ENCODE measurements around the gene GARIN3. TPM values are rescaled to one million over a fixed set of nuclear protein-coding genes. Genes with fewer than 3 reads are reported as not detected.

The GARIN3 gene
- total RNA-seq, 1 experiment from 2014 or later: not detected

GRCh38 chr5:157167214-157167621 lies 1.2 kb upstream of the GARIN3 start:
- peaks cover 0 to 6% (median 0%) of the 10 kb centered on the region in 3 experiments; a peak in 2 of 7 replicates for H3K36me3 Mint-ChIP-seq (ENCODE audit: insufficient read depth in 1 of 3, low read depth in 3 of 3)
- peak overlapping the region in 1 of 3 experiments; percentile 69; a peak in 1 of 7 replicates for H3K27ac Mint-ChIP-seq
- no peak for TF ChIP-seq CTCF (conservative IDR thresholded peaks at IDR 0.05)
- Histone ChIP-seq H3K4me1 (ENCODE audit: insufficient read depth, low read length) (no peaks in the 10 kb centered on the region), H4K20me1 (ENCODE audit: control insufficient read depth, insufficient read depth, insufficient read length) (no peaks in the 10 kb centered on the region), H3K4me2 (ENCODE audit: insufficient read depth, insufficient read length, low read length) (no peak overlapping the region), H3K9ac (ENCODE audit: extremely low read depth, insufficient read length, low read length) (no peak overlapping the region), H3K27ac (ENCODE audit: insufficient read length, low read depth, low read length) (no peak overlapping the region), H3K14ac (ENCODE audit: insufficient read depth, low read length) (no peak overlapping the region), H3K18ac (ENCODE audit: insufficient read length, low read depth, low read length) (no peak overlapping the region), H3K56ac (ENCODE audit: insufficient read length, low read depth, low read length) (no peak overlapping the region), H4K8ac (replicated peaks; ENCODE audit: insufficient read length, low read depth, low read length) (no peak overlapping the region), H3K27me3 (ENCODE audit: insufficient read depth, low read length) (no peaks in the 10 kb centered on the region), H4K91ac (ENCODE audit: insufficient read length, low read depth, low read length) (no peak overlapping the region), H3K4ac (ENCODE audit: low read depth, low read length) (no peak overlapping the region), H4K5ac (ENCODE audit: insufficient read length, low read depth, low read length) (no peak overlapping the region), H3K9me3 (ENCODE audit: control insufficient read depth, low read depth, low read length) (no peaks in the 10 kb centered on the region), H2BK5ac (ENCODE audit: insufficient read length, low read length) (no peak overlapping the region), H2BK15ac (ENCODE audit: low read depth, low read length) (no peak overlapping the region), H3K23me2 (ENCODE audit: insufficient read length, low read depth, low read length, poor library complexity, severe bottlenecking) (no peaks in the 10 kb centered on the region), H2BK12ac (ENCODE audit: insufficient read length, low read depth, low read length) (no peak overlapping the region), H2AFZ (ENCODE audit: low read length) (no peak overlapping the region), H2AK5ac (ENCODE audit: insufficient read length, low read length) (no peak overlapping the region), H3K23ac (ENCODE audit: insufficient read length, low read depth, low read length) (no peak overlapping the region), H2BK20ac (ENCODE audit: low read depth, low read length, poor library complexity, severe bottlenecking) (no peak overlapping the region), H3K79me1 (ENCODE audit: insufficient read depth, low read depth, low read length, poor library complexity, severe bottlenecking) (no peaks in the 10 kb centered on the region), H3K79me2 (ENCODE audit: insufficient read depth, low read length) (no peaks in the 10 kb centered on the region), H3T11ph (ENCODE audit: low read length) (no peak overlapping the region), H2BK120ac (ENCODE audit: low read depth, low read length, poor library complexity, severe bottlenecking) (no peak overlapping the region)
- no peak overlapping the region for H3K4me3 Mint-ChIP-seq
- peaks cover 18 to 21% of the 10 kb centered on the region in 2 experiments for H3K4me1 Mint-ChIP-seq
- no peak for DNase-seq
- peaks cover 3 to 5% of the 10 kb centered on the region in 2 experiments; a peak in 4 of 5 replicates for H3K9me3 Mint-ChIP-seq
- no CpG with 5 or more reads among the region's 4 CpGs for WGBS (ENCODE audit: extremely low coverage, insufficient read length, low lambda C conversion rate)
- H3K27me3 Mint-ChIP-seq (ENCODE audit: low read depth): no peaks in the 10 kb centered on the region; the same call in none of the 2 replicates

Measured in H9 (cell line).